DMS114 treated with DMSO at 0.1 percent for 48 hours (cell line): Measurements from ENCODE around the gene LRBA.
"Not testable (repeated sequence)": the region's sequence is repeated elsewhere in the genome, so short reads cannot be mapped to it uniquely, and the experiment has no call there.

Experiments
- DNase-seq: peaks from one replicate; lab custom pipeline; 2025; ENCODE audit not compliant: unreplicated experiment; lab: John Stamatoyannopoulos, UW

LRBA gene

GRCh38 chr4:150515135-150515534 lies 499.9 kb downstream of the LRBA start:
- no peak for DNase-seq

- no peak for DNase-seq
Observed at GRCh38 chr4:150514709-150515108, 500.4 kb downstream of the LRBA start.

GRCh38 chr4:150510176-150510865 lies 504.8 kb downstream of the LRBA start:
- DNase-seq: no peak

- DNase-seq: not testable (repeated sequence)
Observed at GRCh38 chr4:150507656-150508055, 507.4 kb downstream of the LRBA start.

- DNase-seq: no peak
Observed at GRCh38 chr4:150501983-150502382, 513.1 kb downstream of the LRBA start.

GRCh38 chr4:150501009-150501727 lies 513.9 kb downstream of the LRBA start:
- DNase-seq: no peak

GRCh38 chr4:150497612-150498011 lies 517.5 kb downstream of the LRBA start:
- DNase-seq: no peak

GRCh38 chr4:150495550-150495949 lies 519.5 kb downstream of the LRBA start:
- DNase-seq: no peak

- DNase-seq: no peak
Observed at GRCh38 chr4:150493851-150494250, 521.2 kb downstream of the LRBA start.

GRCh38 chr4:150491132-150492049 lies 523.7 kb downstream of the LRBA start:
- DNase-seq: no peak

- DNase-seq: no peak
Observed at GRCh38 chr4:150482581-150482980, 532.5 kb downstream of the LRBA start.

GRCh38 chr4:150479657-150480056 lies 535.4 kb downstream of the LRBA start:
- DNase-seq: no peak

GRCh38 chr4:150477869-150478268 lies 537.2 kb downstream of the LRBA start:
- DNase-seq: no peak

- DNase-seq: no peak
Observed at GRCh38 chr4:150476776-150477175, 538.3 kb downstream of the LRBA start.

GRCh38 chr4:150475763-150476162 lies 539.3 kb downstream of the LRBA start:
- DNase-seq: no peak

- DNase-seq: no peak
Observed at GRCh38 chr4:150464523-150464922, 550.6 kb downstream of the LRBA start.

- DNase-seq: no peak
Observed at GRCh38 chr4:150462743-150463142, 552.3 kb downstream of the LRBA start.

GRCh38 chr4:150461957-150462356 lies 553.1 kb downstream of the LRBA start:
- DNase-seq: no peak

GRCh38 chr4:150457802-150458201 lies 557.3 kb downstream of the LRBA start:
- DNase-seq: no peak

GRCh38 chr4:150451883-150452282 lies 563.2 kb downstream of the LRBA start:
- DNase-seq: no peak

- no peak for DNase-seq
Observed at GRCh38 chr4:150447356-150447755, 567.7 kb downstream of the LRBA start.
